CD4-positive, alpha-beta T cell treated with Interleukin-6 at 100 ng/mL for 8 hours (primary cell): ENCODE measurements around the gene ITGB1.

Experiments used
- DNase-seq: peaks from one replicate; pipeline ENCODE4 v3.0.0-alpha.2; 2020; ENCODE audit warnings: mixed read lengths, low spot score

The ITGB1 gene

DNA sequence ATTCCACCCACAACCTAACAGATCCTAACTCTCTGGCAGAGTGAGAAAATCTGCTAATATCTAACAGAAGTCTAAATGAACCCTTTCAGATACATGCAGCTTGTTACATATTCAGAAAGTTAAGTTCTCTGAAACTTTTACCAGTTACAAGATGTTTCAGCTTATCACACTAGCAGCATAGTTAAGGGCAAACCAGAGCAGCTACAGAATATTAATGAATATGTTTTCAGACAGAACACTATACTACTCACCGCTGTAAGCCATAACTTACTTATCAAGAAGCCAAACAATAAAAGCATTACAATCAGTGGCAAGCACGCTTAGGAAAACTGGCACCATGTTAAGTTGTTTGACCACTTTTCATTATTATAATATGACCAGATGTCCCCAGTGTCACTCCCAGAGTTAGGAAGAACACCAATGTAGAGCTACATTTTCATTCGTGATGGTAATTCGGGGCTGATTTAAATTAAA, 2.7 kb downstream of the ITGB1 start:
- DNase-seq, result no peak

DNA sequence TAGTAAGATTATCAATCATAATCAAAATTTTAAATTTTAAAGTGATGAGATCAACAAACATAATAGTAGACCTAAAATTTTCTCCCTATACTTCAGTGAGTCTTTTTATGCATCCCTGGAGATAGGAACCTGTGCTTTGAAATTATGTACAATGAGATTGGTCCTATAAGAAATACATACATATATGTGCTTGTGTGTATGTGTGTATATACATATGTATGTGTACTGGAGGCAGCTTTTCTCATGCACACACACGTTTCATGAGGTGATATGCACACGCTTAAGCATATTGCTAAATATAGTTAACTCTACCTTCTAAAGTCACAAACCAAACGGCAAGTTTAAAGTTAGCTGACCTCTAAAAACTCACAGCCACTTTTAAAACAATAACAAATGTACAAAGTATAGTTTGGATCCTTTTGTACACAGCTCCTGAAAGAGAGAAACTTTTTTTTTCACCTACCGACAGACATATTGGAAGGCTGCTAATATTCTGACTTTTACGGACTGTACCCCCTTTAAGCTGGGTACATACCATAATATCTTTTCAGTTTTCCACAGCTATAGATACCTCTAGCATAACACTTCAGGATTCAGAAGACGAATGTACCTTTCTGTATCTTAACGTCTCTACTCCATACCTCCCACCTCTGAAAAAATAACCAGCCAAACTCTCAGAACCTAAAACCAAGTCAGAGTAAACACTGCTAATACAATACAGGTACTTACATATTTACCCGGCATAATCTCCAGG, 3.3 kb downstream of the ITGB1 start:
- DNase-seq, result no peak

DNA sequence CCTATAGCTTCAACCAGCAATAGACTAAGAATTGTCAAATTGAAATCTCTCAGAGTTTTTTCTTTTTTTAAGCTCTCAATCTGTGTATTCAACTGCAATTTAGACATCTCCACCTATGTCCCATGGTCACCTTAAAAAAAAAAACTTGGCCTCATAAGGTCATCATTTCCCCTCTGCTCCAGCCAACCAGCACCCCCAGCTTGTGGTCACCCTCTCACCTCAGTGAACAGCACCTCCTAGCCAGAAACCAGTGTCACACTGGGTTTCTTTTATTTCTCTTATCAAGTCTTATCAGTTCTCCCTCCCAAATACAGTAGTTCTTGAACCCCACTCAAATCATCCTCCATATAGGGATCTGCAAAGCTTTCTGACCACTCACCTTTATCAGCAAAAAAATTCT, 4.0 kb downstream of the ITGB1 start:
- no peak for DNase-seq

DNA sequence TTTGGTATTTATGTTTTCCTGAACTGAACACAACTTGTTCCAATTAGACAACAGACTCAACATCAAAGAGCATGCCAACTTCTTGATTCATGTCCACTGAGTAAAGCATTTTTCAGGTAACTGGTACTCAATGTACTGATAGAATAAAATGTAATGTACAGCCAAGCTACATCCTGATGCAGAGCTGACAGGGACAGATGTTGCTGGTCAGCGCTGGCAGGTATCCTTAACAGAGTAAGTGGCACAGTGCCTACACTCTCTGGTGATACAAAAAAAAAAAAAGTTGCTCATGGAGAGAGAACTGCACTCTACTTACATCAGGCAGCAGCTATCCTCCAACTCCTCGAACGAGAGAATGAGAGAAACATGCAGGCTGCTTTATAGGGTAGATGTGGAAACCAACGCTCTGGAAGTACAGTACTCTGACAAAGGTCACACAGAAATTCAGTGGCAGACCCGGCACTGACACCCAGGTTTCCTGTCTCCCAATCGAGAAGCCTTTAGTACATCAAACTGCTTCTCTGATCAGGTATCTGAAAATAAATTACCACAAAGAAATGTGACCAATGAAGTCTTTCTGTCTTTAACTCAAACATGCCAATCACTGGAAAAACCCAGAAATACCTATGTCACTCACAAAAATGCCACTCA, 4.6 kb downstream of the ITGB1 start:
- DNase-seq, result no peak

DNA sequence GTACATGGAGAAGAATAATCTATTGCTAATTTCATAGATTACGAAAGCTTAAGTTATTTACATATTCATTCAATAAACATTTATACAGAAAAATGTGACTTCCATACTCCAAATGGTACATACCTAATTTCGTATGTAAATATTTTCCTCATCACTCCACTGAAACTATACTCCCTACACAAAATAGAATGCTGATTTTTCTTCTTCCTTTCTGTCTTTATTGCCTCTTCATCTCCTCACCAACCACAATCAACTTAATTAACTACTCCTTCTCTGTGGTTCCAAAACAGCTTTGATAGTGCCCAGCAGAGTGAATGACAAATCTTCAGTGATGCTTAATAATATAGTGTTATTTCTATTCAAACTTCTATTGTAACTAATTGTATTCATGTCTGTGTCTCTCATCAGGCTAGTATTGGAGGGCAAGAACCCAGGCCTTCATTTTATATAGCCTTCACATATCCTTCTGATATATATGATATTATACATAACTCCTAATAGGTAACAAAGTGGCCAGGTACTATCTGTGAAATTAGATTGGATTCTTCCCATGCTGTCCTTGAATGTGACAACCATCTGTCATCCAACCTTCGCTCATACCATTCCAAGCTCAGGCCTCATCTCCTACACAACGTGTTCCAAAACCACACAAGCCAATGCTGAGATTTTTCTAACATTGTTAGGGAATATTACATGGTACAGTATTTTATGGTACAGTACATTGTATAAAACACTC, 5.3 kb downstream of the ITGB1 start:
- no peak for DNase-seq

DNA sequence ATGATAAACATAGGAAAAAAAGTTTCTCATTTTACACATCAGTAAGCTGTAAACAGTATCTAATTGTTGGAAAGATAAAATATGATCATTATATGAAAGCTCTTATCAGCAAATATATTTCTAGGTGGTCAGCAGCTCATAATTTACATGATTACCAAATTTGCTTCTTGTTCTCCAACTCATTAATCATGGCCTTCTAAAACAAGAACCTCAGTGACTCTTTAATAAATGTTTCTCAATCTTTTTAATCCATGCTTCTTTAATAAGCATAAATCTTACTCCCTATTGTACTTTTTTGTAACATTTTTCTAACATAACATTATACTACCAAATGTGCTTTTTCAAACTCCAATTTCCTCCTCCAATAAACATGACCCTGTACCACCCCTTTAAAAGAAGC, 5.9 kb downstream of the ITGB1 start:
- DNase-seq, result no peak

DNA sequence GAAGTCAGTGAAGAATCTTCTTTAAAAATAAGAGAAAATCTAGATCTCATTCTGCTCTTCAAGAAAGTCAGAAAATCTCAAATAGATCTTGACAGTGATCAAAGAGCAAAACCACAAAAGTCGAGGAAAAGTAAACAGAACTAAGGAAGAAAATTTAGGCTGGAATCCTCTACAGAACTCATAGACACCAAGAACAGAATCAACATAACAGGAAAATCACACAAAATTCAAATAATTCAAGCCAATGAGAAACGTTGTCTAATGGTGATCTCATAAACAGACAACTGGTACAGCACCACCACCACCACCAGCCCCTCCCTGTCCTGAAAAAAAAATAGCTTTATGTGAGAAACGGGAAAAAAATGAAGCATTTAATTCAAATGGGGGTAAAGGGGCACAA, 6.9 kb downstream of the ITGB1 start:
- no peak for DNase-seq

DNA sequence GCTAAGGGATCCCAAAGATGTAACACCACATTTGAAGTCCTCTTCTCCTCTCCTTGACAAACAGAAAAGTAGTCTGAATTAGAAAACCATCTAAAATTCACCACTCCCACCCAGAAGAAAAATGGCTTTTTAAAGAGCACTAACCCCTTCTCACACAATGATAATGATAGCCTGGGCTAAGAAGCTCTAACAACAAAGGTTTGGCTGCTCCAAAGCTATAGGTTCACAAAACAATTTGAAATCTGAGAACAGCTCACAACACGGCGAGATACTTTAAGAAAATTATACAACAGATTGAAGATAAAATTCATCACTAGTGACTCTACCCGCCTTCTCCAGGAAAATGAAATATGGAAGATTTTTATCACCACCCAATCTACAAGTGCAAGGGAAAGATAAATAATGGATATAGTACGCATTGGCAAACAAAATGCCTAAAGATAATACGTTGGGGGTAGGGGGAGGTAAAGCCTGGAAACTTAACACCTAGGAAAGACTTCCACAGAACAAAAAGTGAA, 7.4 kb downstream of the ITGB1 start:
- no peak for DNase-seq

DNA sequence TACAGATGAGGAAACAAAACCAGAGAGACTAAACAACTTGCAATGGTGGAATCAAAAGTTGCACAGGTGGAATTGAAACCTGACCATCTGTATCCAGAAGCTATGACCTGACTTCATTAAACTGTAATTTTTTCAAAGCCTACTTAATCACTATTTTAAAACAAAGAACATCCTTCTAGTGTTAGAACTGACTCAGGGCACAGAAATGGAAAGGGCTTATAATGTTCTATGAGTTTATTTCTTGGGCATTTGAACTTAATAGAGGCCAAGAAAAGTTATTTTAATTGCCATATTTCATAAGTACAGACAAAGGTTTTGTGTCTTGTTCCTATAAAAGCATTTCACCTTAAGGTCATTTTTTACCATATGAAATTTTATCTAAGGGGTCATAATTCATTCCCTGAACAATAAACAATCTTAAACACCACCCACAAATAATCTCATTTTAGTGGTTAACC, 8.8 kb downstream of the ITGB1 start:
- DNase-seq, result no peak

DNA sequence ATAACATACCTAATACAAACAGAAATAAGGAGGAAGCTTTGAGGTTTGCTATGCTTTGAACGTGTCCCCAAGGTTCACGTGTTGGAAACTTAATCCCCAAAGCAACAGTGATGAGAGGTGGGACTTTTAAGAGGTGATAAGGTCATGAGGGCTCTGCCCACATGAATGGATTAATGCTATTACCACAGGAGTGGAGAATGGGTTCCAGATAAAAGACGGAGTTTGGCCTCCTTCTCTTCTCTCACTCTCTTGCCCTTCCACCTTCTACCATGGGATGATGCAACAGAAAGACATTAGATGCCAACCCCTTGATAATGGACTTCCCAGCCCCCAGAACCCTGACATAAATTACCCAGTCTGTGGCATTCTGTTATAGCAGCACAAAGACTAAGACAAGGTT, 9.6 kb downstream of the ITGB1 start:
- no peak for DNase-seq

DNA sequence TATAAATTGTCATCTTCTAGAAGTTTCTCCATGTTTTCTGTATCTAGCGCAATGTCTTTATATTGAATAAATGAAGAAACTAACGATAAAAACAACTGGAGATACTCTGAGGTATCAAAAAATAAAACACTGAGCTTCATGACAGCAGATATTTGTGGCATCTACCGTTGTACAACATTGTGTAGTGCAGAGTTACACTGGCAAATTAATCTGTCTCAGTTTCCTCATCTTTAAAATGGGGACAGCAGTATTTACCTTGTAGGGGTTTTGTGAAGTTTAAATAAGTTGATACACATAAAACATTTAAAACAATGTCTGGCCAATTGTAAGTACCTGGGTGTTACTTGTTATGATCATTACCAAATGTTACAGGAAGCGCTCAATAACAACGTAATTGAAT, 10.4 kb downstream of the ITGB1 start:
- no peak for DNase-seq

DNA sequence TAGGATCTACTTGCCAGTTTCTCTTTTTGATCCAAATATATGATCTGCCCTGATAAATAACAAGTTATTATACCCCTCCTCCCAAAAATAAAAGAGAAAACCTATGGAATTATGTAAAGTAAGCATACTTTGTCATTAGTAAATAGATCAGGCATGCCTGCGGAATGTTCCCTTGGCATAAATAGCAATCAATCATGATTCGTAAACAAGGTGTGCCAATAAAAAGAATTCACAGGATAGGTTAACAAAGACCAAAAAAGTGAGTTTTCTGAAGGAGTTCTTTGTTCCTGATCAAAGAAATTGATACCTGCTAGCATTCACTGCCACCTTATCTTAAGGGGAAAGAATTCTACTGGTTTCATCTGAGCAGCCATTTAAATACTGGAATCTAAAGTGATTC, 11.9 kb downstream of the ITGB1 start:
- DNase-seq, result no peak

DNA sequence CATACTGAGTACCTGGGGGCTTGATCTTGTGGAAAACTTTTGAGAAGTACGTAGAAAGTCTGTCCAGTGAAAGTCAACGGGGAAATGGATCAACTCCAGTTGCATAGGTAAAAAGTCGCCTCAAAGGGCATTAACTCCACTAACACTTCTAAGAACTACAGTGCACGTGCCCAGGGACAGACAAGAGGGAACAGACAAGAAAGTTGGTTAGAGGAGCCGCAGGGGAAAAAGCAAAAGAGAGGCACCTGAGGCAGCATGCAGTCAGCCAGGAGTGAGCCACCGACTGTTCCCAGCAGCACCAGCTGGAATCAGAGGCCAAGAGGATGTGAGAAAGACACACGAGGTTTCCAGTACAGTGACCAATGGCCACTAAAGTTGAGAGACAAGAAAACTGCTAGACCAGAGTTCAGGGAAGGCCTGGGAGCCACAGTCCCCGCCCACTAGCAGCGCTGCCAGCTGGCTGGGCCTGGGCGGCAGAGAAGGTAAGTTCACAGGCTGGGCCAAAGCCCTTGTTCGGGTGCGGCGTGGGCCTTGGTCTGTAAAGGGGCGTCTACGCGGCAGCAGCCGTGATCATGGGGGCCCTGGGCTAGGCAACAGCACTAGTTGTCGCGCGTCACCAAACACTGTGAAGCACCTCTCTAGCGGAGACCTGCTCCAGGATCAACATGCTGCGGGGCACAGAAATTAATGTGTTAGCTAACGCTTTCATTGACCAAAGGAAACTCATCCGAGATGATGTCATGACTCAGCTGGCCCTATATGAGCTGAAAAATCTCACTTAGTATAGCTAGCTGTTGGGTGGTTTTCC, 14.0 kb downstream of the ITGB1 start:
- no peak for DNase-seq

DNA sequence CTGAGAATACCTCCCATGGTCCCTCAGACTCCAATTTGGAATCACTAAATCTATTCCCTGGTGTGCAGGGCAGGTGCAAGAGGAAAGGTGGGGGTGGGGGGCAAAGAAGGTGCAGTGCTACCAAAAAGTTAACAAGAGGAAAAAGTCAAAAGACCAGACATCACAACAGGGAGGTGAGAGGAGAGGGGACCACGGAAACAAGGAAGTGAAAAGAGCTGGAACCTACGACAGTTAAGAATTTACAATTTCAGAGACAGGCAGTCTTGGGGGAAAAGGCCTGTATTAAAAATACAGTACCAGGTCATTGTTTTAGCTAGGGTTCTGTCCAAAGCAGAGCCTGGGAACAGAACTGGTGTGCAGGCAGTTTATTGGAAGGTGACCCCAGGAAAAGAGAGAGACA, 14.6 kb downstream of the ITGB1 start:
- DNase-seq, result no peak

DNA sequence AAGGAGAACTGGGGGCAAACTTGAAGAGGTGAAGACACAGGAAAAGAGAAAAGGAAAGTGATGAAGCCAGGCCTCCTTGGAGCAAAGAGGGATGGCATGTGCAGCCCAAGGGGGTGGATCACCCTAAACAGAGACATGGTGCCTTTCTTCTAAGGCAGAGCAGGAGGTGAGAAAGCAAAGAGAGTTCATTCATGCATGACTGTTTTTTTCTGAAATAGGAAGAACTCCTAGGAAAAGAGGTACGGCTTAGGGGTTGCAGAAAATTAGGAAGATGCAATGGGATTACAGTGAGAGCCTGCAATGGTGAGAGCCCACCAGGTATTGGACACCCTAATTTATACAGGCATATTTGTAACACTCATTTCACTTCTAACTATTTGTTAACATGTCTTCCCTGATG, 15.9 kb downstream of the ITGB1 start:
- no peak for DNase-seq

DNA sequence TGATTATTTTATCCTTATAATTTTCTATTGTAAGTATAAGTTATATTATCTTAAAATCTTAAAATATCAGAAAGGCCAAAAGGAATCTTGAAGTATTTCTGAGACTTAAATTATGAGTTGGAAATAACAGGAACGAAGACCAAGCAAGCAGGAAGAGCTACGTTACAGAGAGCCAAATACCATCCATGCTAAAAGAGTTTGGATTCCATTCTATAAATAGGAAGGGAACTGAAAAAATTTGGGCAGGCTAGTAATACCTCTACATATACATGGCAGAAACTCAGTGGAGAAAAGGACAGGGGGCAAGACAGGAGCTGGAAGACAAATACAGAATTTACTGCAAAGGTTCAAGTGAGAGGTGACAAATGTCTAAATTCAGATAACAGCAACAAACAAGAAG, 16.7 kb downstream of the ITGB1 start:
- DNase-seq, result no peak

DNA sequence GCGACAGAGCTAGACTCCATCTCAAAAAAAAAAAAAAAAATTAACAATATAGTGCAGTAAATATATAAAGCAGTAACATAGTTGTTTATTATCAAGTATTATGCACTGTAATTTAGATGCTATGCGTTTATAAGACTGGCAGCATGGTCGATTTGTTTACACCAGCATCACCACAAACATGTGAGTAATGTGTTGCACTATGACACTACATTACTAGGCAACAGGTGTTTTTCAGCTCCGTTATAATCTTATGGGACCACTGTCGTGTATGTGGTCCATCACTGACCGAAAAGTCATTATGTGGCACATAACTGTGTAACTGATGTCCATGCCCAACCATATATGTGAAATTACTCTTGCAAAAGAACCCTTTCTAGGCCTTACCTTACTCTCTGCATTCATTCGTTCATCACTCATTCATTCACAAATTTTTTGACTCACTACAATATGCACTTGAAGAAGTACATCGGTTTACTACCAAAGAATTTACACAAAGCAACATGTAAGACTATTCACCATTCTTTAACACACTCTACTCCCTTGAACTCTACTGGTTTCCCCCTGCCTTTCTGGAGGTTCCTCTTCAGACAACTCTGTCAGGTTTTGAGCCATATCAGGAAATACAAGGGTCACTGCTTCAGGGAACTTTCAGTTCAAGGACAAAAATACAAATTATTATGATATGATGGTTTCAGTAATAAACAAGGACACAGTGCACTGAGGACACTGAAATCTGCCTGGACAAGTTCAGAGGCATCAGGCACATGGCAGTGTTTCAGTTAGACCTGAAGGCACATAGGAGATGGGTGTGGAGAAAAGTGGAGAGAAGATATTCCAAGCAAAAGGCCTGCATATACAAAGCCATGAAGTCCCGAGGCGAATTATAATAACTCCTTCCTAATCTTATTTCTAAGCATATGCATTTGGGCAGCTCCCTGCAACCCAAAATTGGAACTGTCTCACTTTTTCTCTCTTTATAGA, 17.4 kb downstream of the ITGB1 start:
- no peak for DNase-seq

DNA sequence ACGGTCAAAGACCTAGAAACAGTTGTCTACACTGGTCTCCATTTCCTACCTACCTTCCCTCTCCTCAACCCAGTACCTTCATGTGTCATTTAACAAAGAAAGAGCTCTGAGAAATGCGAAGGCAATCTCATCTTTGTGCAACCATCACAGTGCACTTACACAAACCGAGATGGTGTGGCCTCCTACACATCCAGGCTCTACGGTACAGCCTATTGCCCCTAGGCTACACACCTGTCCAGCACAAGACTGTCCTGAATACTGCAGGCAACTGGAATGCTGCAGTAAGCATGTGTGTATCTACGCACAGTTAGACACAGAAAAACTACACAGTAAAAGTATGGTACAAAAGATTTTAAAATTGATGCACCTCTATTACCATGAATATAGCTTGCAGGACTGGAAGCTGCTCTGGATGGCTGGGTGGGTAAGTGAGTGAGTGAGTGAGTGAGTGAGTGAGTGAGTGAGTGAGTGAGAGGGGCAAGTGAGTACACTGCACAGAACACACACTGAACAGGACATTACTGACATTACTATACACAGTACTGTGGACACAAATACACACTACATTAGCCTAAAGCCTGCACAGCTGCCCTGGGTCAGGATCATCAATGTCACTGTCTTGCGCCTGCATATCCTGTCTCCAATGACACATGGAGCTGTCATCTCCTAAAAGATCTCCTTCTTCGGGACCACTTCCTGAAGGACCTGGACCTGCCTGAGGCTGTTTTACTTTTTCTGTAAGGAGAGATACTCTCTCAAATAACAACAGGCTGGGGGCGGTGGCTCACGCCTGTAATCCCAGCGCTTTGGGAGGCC, 18.5 kb downstream of the ITGB1 start:
- DNase-seq, result no peak

DNA sequence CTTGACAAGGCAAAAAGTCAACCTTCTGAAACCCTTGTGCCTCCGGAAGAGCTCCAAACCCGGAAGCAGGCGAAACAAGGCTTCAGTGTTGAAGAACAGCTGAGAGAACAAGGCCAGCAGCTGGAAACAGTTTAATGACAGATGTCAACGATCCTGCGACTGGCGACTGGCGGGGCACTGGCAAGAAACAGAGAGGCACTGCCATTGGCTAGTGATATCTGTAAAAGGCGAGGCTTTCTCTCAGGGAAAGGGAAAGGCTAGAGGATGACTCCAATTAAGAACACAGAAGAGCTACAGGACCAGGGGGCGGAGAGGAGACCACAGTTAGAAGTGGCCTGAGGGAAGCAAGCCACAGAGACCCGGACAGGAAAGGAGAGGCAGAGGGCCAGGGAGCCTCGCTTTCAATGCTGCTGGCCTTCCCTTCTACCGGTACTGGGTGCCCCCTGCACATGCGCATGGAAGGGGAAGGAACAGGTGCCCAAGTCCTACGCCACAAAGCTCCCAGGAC, 19.4 kb downstream of the ITGB1 start:
- DNase-seq, result no peak
